Endothelial cell of umbilical vein (primary cell): ENCODE data around the gene TRDN.

ENCODE experiments used
- CTCF ChIP-seq, 2 donors: IDR thresholded peaks; 1 replicate in 1 of 2; 2 replicates in 1 of 2; pipeline ENCODE4 v1.5.1; 2011; ENCODE audit warnings: low read length in 2 of 2, mild to moderate bottlenecking in 2 of 2, moderate library complexity in 2 of 2, control low read depth in 1 of 2, inconsistent platforms in 1 of 2, low read depth in 1 of 2; ENCODE audit not compliant: insufficient read depth in 1 of 2; ENCODE audit errors: extremely low read depth in 1 of 2
- EZH2 ChIP-seq: IDR thresholded peaks from 2 replicates; pipeline ENCODE4 v1.6.1; 2012; ENCODE audit warnings: borderline replicate concordance, low read depth, mild to moderate bottlenecking, moderate library complexity, low read length, inconsistent platforms; ENCODE audit not compliant: severe bottlenecking
- POLR2A ChIP-seq: IDR thresholded peaks from 2 replicates; pipeline ENCODE4 v1.6.1; 2012; ENCODE audit warnings: low read depth, mild to moderate bottlenecking, control low read depth, low read length

- TF ChIP-seq CTCF (IDR thresholded peaks at IDR 0.05; ENCODE audit: extremely low read depth in 1 of 2, insufficient read depth in 1 of 2, low read depth in 1 of 2, low read length in 2 of 2) (no peak), EZH2 (no peak), POLR2A (no peak)
These were observed 303.6 kb downstream of the TRDN start for GRCh38 chr6:123333000-123333756.
